DOHH2 (cell line): ENCODE data around the gene L3MBTL1.

Source experiments
- H3F3A ChIP-seq: fragments of 200-600 bp; sonication (generic), shearing (Covaris generic); 2 replicates; pipeline ENCODE4 v1.6.0; 2016; ENCODE audit warnings: antibody characterized with exemption, mild to moderate bottlenecking; ENCODE audit not compliant: control insufficient read depth, insufficient read depth
- H3K27ac ChIP-seq: fragments of 200-600 bp; sonication (generic); 2 replicates; pipeline ENCODE4 v1.5.1; 2014; ENCODE audit warnings: low read depth, mild to moderate bottlenecking, low read length, moderate library complexity
- H3K27me3 ChIP-seq: fragments of 200-600 bp; sonication (generic); 2 replicates; pipeline ENCODE4 v1.6.1; 2014; ENCODE audit warnings: mild to moderate bottlenecking, low read length, mixed read lengths; ENCODE audit not compliant: control insufficient read depth
- H3K36me3 ChIP-seq: fragments of 200-600 bp; sonication (generic); 2 replicates; pipeline ENCODE4 v1.6.1; 2014; ENCODE audit warnings: mild to moderate bottlenecking, low read length, moderate library complexity, mixed read lengths; ENCODE audit not compliant: control insufficient read depth
- H3K4me1 ChIP-seq: fragments of 200-600 bp; sonication (generic); 2 replicates; pipeline ENCODE4 v1.6.1; 2014; ENCODE audit warnings: mild to moderate bottlenecking, low read length, mixed read lengths; ENCODE audit not compliant: control insufficient read depth
- H3K4me2 ChIP-seq: fragments of 200-600 bp; sonication (generic); 2 replicates; pipeline ENCODE4 v1.6.0; 2014; ENCODE audit warnings: mild to moderate bottlenecking, low read length, moderate library complexity
- H3K4me3 ChIP-seq: fragments of 200-600 bp; sonication (generic); 2 replicates; pipeline ENCODE4 v1.5.1; 2014; ENCODE audit warnings: mild to moderate bottlenecking, low read length, mixed read lengths
- H3K79me2 ChIP-seq: fragments of 200-600 bp; sonication (generic); 2 replicates; pipeline ENCODE4 v1.6.1; 2014; ENCODE audit warnings: mild to moderate bottlenecking, low read length, mixed read lengths; ENCODE audit not compliant: control insufficient read depth
- H3K9me2 ChIP-seq: fragments of 200-600 bp; sonication (generic); replicated peaks from 2 replicates; pipeline ENCODE4 v1.6.1; 2014; ENCODE audit warnings: mild to moderate bottlenecking, low read length, mixed read lengths; ENCODE audit not compliant: control insufficient read depth
- H3K9me3 ChIP-seq: fragments of 200-600 bp; sonication (generic); 2 replicates; pipeline ENCODE4 v1.6.1; 2014; ENCODE audit warnings: antibody characterized with exemption, low read length, mixed read lengths; ENCODE audit not compliant: control insufficient read depth, insufficient read depth
- H4K20me1 ChIP-seq: fragments of 200-600 bp; sonication (generic); 2 replicates; pipeline ENCODE4 v1.6.0; 2014; ENCODE audit warnings: low read depth, mild to moderate bottlenecking, antibody characterized with exemption, low read length, moderate library complexity; ENCODE audit not compliant: control insufficient read depth, insufficient read depth
- EZH2phosphoT487 ChIP-seq: fragments of 200-600 bp; sonication (generic); IDR thresholded peaks from 2 replicates; pipeline ENCODE4 v1.6.1; 2017; ENCODE audit warnings: borderline replicate concordance, mild to moderate bottlenecking, antibody characterized with exemption, low read length, moderate library complexity, mixed read lengths
- TF ChIP-seq, protein P1 (sequence below): fragments of 200-600 bp; sonication (generic); IDR thresholded peaks from one replicate; pipeline ENCODE4 v1.5.1; 2014; ENCODE audit warnings: antibody characterized with exemption, mild to moderate bottlenecking, low read depth, low read length; ENCODE audit not compliant: poor library complexity, severe bottlenecking

L3MBTL1 gene

DNA sequence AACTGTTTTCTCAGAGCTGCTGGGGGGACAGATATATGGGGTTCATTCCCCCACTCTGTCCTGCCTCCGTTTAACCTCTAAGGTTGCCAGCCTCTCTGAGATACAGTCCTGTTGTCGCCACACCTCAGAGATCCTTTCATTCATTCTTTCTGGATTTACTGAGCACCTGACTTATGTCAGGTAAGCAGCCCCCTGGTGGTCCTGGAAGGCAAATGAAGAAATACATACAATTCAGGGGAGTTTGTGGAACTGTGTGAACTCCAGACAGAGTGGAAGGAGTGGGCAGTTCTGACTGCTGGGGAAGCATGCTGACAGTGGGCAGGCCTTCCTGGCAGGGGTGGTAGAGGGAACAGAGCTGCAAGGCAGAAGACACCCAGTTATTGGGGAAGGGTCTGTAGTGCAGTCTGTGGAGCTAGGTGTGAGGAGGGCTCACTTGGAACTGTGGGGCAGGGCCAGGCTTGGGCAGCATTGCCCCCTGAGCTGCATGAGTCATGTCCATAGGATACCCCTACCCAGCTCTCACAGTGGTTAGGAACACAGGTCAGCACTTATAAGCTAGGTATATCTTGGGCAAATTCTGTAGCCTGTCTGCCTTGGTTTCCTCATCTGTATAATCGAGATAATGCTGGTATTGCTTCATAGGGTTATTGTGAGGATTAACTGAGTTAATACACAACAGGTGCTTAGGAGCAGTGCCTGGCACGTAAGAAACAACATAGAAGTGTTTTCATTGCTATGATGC lies 38.5 kb downstream of the L3MBTL1 start:
- Histone ChIP-seq H3K4me2 (no peak overlapping the region), H4K20me1 (no peaks in the 10 kb centered on the region), H3F3A (no peaks in the 10 kb centered on the region), H3K4me1 (no peaks in the 10 kb centered on the region), H3K9me2 (no peaks in the 10 kb centered on the region), H3K27ac (no peak overlapping the region), H3K9me3 (no peaks in the 10 kb centered on the region), H3K36me3 (no peaks in the 10 kb centered on the region), H3K4me3 (no peak overlapping the region), H3K79me2 (no peaks in the 10 kb centered on the region), H3K27me3 (no peaks in the 10 kb centered on the region)
- TF ChIP-seq, protein P1, sequence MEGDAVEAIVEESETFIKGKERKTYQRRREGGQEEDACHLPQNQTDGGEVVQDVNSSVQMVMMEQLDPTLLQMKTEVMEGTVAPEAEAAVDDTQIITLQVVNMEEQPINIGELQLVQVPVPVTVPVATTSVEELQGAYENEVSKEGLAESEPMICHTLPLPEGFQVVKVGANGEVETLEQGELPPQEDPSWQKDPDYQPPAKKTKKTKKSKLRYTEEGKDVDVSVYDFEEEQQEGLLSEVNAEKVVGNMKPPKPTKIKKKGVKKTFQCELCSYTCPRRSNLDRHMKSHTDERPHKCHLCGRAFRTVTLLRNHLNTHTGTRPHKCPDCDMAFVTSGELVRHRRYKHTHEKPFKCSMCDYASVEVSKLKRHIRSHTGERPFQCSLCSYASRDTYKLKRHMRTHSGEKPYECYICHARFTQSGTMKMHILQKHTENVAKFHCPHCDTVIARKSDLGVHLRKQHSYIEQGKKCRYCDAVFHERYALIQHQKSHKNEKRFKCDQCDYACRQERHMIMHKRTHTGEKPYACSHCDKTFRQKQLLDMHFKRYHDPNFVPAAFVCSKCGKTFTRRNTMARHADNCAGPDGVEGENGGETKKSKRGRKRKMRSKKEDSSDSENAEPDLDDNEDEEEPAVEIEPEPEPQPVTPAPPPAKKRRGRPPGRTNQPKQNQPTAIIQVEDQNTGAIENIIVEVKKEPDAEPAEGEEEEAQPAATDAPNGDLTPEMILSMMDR = peak; percentile 37
- TF ChIP-seq EZH2phosphoT487 = no peak

- Histone ChIP-seq H3K9me3 (no peaks in the 10 kb centered on the region), H3K4me1 (no peaks in the 10 kb centered on the region), H3K9me2 (no peaks in the 10 kb centered on the region), H4K20me1 (no peaks in the 10 kb centered on the region), H3K4me2 (no peak overlapping the region), H3K79me2 (no peaks in the 10 kb centered on the region), H3K36me3 (no peaks in the 10 kb centered on the region), H3K27ac (no peak overlapping the region), H3F3A (no peaks in the 10 kb centered on the region), H3K4me3 (no peak overlapping the region), H3K27me3 (no peaks in the 10 kb centered on the region)
- no peak for TF ChIP-seq EZH2phosphoT487
- TF ChIP-seq, protein P1 = no peak
Observed at GRCh38 chr20:43548273-43548880, 40.9 kb downstream of the L3MBTL1 start.

DNA sequence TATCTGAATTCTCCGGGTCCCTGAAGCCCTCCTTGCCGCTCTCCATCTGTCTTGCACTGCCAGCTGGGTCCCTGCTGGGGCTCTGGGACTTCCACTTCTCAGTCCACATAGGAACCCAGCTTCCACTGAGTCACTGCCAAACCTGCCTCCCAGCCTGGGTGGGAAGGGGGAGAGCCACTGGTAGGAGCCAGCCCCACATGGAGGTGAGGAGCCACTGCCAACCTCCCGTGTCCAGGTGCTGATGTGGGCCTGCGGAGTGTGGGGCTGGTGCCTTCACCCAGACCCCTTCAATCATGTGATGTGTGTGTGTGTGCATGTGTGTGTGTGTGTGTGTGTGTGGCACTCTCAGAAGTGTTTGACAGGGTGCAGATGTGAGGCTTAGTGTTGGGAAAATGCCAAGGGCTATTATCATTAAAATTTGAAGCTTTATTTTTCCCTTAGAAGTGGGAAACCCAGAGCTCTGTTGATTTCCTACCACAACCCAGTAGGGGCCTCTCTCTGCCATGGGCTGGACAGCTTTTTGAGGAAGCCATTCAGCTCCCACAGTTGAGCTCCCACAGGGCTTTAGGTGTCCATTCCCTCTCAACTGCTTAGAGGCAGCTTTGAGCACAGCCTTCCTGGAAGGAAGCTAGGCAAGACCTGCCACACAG lies 42.0 kb downstream of the L3MBTL1 start:
- no peaks in the 10 kb centered on the region for H3K36me3 ChIP-seq
- H3K9me2 ChIP-seq = no peaks in the 10 kb centered on the region
- H3K4me3 ChIP-seq = no peak overlapping the region
- no peak overlapping the region for H3K4me2 ChIP-seq
- H3K27me3 ChIP-seq = no peaks in the 10 kb centered on the region
- no peak overlapping the region for H3K27ac ChIP-seq
- no peaks in the 10 kb centered on the region for H3K79me2 ChIP-seq
- no peaks in the 10 kb centered on the region for H3F3A ChIP-seq
- TF ChIP-seq, protein P1 = no peak
- no peaks in the 10 kb centered on the region for H4K20me1 ChIP-seq
- H3K9me3 ChIP-seq = no peaks in the 10 kb centered on the region
- no peaks in the 10 kb centered on the region for H3K4me1 ChIP-seq
